Chondrocyte (in vitro differentiated cells): Measurements from ENCODE around the gene WWOX. TPM values are rescaled to one million over a fixed set of nuclear protein-coding genes. Genes with fewer than 3 reads are reported as not detected.

Source experiments
- DNase-seq: peaks from one replicate; pipeline ENCODE4 v3.0.0; 2021; ENCODE audit warnings: mixed read lengths, low spot score
- H3K27ac Mint-ChIP-seq: one replicate; pipeline ENCODE4 v1.8.0; 2021; ENCODE audit warnings: mild to moderate bottlenecking, moderate library complexity, mixed read lengths; ENCODE audit not compliant: unreplicated experiment
- H3K27me3 Mint-ChIP-seq: 2 replicates; pipeline ENCODE4 v1.8.0; 2021; ENCODE audit warnings: low read depth, mixed read lengths
- H3K36me3 Mint-ChIP-seq: 2 replicates; pipeline ENCODE4 v1.8.0; 2021; ENCODE audit warnings: low read depth, mixed read lengths
- H3K4me1 Mint-ChIP-seq: 2 replicates; pipeline ENCODE4 v1.8.0; 2021; ENCODE audit warnings: low read depth, mild to moderate bottlenecking, mixed read lengths
- H3K4me3 Mint-ChIP-seq: one replicate; pipeline ENCODE4 v1.8.0; 2021; ENCODE audit warnings: mild to moderate bottlenecking, moderate library complexity, mixed read lengths; ENCODE audit not compliant: unreplicated experiment
- H3K9me3 Mint-ChIP-seq: 2 replicates; pipeline ENCODE4 v1.8.0; 2021; ENCODE audit warnings: low read depth, mixed read lengths
- CTCF ChIP-seq: fragments of 200-600 bp; sonication (generic); IDR thresholded peaks from 2 replicates; pipeline ENCODE4 v1.5.0; 2021; ENCODE audit warnings: antibody characterized with exemption, mild to moderate bottlenecking, moderate library complexity
- total RNA-seq: library from RNA; stranded (reverse); gene quantifications from 3 replicates; pipeline ENCODE4 v1.2.1, GENCODE V29; 2021

Gene WWOX
- total RNA-seq, 1 donor from 2014 or later = 12.1 TPM

- no peak for DNase-seq
- no peak for TF ChIP-seq CTCF
- H3K27me3 Mint-ChIP-seq = no peaks in the 10 kb centered on the region
- no peak overlapping the region for H3K27ac Mint-ChIP-seq
- no peak overlapping the region for H3K4me3 Mint-ChIP-seq
- H3K36me3 Mint-ChIP-seq = no peaks in the 10 kb centered on the region
- no peaks in the 10 kb centered on the region for H3K4me1 Mint-ChIP-seq
- no peaks in the 10 kb centered on the region for H3K9me3 Mint-ChIP-seq
Measured at GRCh38 chr16:78474762-78475161, 375.3 kb downstream of the WWOX start.

GRCh38 chr16:78476615-78477014 lies 377.2 kb downstream of the WWOX start:
- TF ChIP-seq CTCF = no peak
- DNase-seq = no peak
- Mint-ChIP-seq H3K27ac (no peak overlapping the region), H3K4me1 (peaks cover 4% of the 10 kb centered on the region), H3K27me3 (no peaks in the 10 kb centered on the region), H3K36me3 (no peaks in the 10 kb centered on the region), H3K4me3 (no peak overlapping the region), H3K9me3 (no peaks in the 10 kb centered on the region)

- Mint-ChIP-seq H3K4me1 (peaks cover 7% of the 10 kb centered on the region), H3K27me3 (no peaks in the 10 kb centered on the region), H3K27ac (no peak overlapping the region), H3K9me3 (no peaks in the 10 kb centered on the region), H3K4me3 (no peak overlapping the region), H3K36me3 (no peaks in the 10 kb centered on the region)
- TF ChIP-seq CTCF = no peak
- DNase-seq = no peak
Measured at GRCh38 chr16:78478267-78478861, 378.9 kb downstream of the WWOX start.

GRCh38 chr16:78479723-78480122 lies 380.3 kb downstream of the WWOX start:
- no peak overlapping the region for H3K27ac Mint-ChIP-seq

GRCh38 chr16:78480588-78480987 lies 381.1 kb downstream of the WWOX start:
- Mint-ChIP-seq H3K4me1 (peaks cover 7% of the 10 kb centered on the region), H3K4me3 (no peak overlapping the region), H3K36me3 (no peaks in the 10 kb centered on the region), H3K27ac (no peak overlapping the region), H3K27me3 (no peaks in the 10 kb centered on the region), H3K9me3 (no peaks in the 10 kb centered on the region)
- DNase-seq = no peak
- no peak for TF ChIP-seq CTCF

More at GRCh38 chr16:78479723-78480122, 380.3 kb downstream of the WWOX start:
- peaks cover 7% of the 10 kb centered on the region for H3K4me1 Mint-ChIP-seq
- TF ChIP-seq CTCF = no peak
- H3K9me3 Mint-ChIP-seq = no peaks in the 10 kb centered on the region
- no peaks in the 10 kb centered on the region for H3K27me3 Mint-ChIP-seq
- no peaks in the 10 kb centered on the region for H3K36me3 Mint-ChIP-seq
- H3K4me3 Mint-ChIP-seq = no peak overlapping the region
- DNase-seq = no peak
